ENCODE data around the gene VIM. TPM values are rescaled to one million over a fixed set of nuclear protein-coding genes. Genes with fewer than 3 reads are reported as not detected.

Gene VIM
- total and polyA plus RNA-seq, 10 of the 15 experiments (the other 5 are each of a cell fraction or from before 2014, with no cell fraction given) = 44.2 to 287 (median 188) TPM

GRCh38 chr10:17227367-17228090 is 512 bp upstream of the VIM start (continued):
- TF ChIP-seq BCLAF1 (IDR thresholded peaks at IDR 0.05) (no peak), BMI1 (IDR thresholded peaks at IDR 0.05; ENCODE audit: borderline replicate concordance) (peak; percentile 13; the same call in 1 of the 2 replicates), ATF2 (IDR thresholded peaks at IDR 0.05; ENCODE audit: low read length) (peak; percentile 52; the same call in 1 of the 2 replicates), ETV6 (conservative IDR thresholded peaks at IDR 0.05 in 1 of 2, IDR thresholded peaks at IDR 0.05 in 1 of 2; ENCODE audit: borderline replicate concordance in 1 of 2, low read depth in 1 of 2) (peak in 1 of 2 experiments; percentile 28; a peak in 2 of 4 replicates), CHD4 (IDR thresholded peaks at IDR 0.05) (no peak), FOS (IDR thresholded peaks at IDR 0.05; ENCODE audit: borderline replicate concordance, extremely low read depth, insufficient read length) (no peak), STAT1 (conservative IDR thresholded peaks at IDR 0.05) (no peak), ZBED1 (IDR thresholded peaks at IDR 0.05; ENCODE audit: borderline replicate concordance) (peak; percentile 19; the same call in 1 of the 2 replicates), NFXL1 (IDR thresholded peaks at IDR 0.05; ENCODE audit: borderline replicate concordance) (no peak), BCL11A (IDR thresholded peaks at IDR 0.05; ENCODE audit: low read depth, low read length) (peak; percentile 52), IRF3 (IDR thresholded peaks at IDR 0.05) (no peak), RAD21 (IDR thresholded peaks at IDR 0.05; ENCODE audit: insufficient read depth, low read depth, low read length) (no peak), RAD51 (IDR thresholded peaks at IDR 0.05) (no peak), SKIL (IDR thresholded peaks at IDR 0.05; ENCODE audit: low read depth, poor library complexity, severe bottlenecking) (peak; percentile 78), JUND (IDR thresholded peaks at IDR 0.05; ENCODE audit: low read depth, low read length) (peak; percentile 43; the same call in 1 of the 2 replicates), IRF4 (IDR thresholded peaks at IDR 0.05; ENCODE audit: low read depth, low read length) (peak; percentile 63; the same call in 1 of the 2 replicates), MEF2B (IDR thresholded peaks at IDR 0.05; ENCODE audit: partially characterized antibody, poor library complexity, severe bottlenecking) (peak; percentile 44), POLR2AphosphoS5 (IDR thresholded peaks at IDR 0.05; ENCODE audit: low read length) (no peak), NFIC (IDR thresholded peaks at IDR 0.05; ENCODE audit: low read depth, low read length) (peak; percentile 71), FOXM1 (IDR thresholded peaks at IDR 0.05; ENCODE audit: low read depth, low read length) (peak; percentile 32; the same call in 1 of the 2 replicates), IKZF2 (IDR thresholded peaks at IDR 0.05) (peak; percentile 64 to 68; a peak in 3 of 4 replicates), MTA2 (IDR thresholded peaks at IDR 0.05; ENCODE audit: low read depth) (peak; percentile 98)
